Activated T-helper 2 cell treated with anti-CD3 and anti-CD28 coated beads, Interferon-gamma antibody, Interleukin-2, Interleukin-4, amounts not matched to agents 10 μg/mL and 5 μg/mL and 100 μg/mL, durations not matched to agents 14 hours and 24 hours and 36 hours (primary cell): ENCODE data around the gene C1orf232. TPM values are rescaled to one million over a fixed set of nuclear protein-coding genes. Genes with fewer than 3 reads are reported as not detected.

Experiments used
- DNase-seq: peaks from one replicate; pipeline ENCODE4 v3.0.0; 2021; ENCODE audit warnings: low spot score
- H3K27ac Mint-ChIP-seq: one replicate; pipeline ENCODE4 v1.8.0; 2021; ENCODE audit warnings: mixed read lengths
- H3K27me3 Mint-ChIP-seq: one replicate; pipeline ENCODE4 v1.8.0; 2021; ENCODE audit warnings: low read depth, mixed read lengths
- H3K36me3 Mint-ChIP-seq: one replicate; pipeline ENCODE4 v1.8.0; 2021; ENCODE audit warnings: low read depth, mixed read lengths
- H3K4me1 Mint-ChIP-seq: one replicate; pipeline ENCODE4 v1.8.0; 2021; ENCODE audit warnings: low read depth, mixed read lengths
- H3K4me3 Mint-ChIP-seq: one replicate; pipeline ENCODE4 v1.8.0; 2021; ENCODE audit warnings: low read depth, mild to moderate bottlenecking, moderate library complexity, mixed read lengths
- H3K9me3 Mint-ChIP-seq: one replicate; pipeline ENCODE4 v1.8.0; 2021; ENCODE audit warnings: mixed read lengths
- intact Hi-C: fragments of 100-400 bp; cut with micrococcal nuclease; formaldehyde crosslinking; loops from one replicate; pipeline ENCODE4 v1.15.1; 2023
- total RNA-seq: library from RNA; stranded (reverse); gene quantifications from 2 replicates; pipeline ENCODE4 v1.2.3, GENCODE V29; 2022

Gene C1orf232
- not detected in 2 replicates for total RNA-seq

DNA sequence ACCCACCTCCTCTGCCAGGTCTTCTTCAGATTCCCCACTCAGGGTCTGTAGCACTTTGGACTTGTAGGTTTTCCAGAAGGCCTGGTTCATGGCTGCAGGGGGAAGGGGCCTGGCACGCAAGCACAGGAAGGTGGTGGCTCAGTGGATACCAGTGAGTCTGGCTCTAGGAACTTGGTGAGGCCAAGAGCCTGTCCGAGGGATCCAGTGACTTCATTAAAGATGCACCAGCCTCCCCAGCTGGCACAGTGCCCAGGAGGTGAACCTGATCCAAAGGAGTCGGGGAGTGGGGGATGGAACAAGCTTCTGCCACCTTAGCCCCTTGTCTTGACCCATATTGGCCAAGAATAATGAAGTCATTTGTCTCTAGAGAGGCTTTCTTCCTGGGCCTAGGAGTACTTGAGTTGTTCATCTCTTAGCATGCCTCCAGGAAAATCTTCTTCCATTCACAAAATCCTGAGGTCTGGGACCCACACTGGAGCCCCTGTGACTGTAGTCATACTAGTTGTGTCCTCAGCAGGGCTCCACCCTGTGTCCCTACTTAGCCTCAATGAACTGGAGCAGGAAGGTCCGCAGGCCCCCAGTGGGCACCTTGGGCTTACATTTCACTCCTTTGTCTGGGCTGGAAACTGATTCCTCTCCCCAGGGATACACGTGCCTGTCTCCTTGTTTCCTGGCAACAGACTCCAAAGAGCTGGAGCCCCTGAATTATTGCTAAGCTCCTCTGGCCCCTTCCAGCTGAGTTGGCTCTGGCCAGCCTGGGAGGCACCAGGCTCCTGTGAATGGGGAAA lies at the start of gene C1orf232:
Gene C1orf232 (minus strand): TSS at position 554 of the 788 bp plus-strand sequence. CDS start 464 bp downstream, at position 90.
- Mint-ChIP-seq H3K27ac (peak within 1 kb of the TSS; percentile 88), H3K9me3 (no peaks in the 10 kb centered on the region), H3K4me1 (peaks cover 22% of the 10 kb centered on the region), H3K36me3 (peaks cover 3% of the 10 kb centered on the region), H3K27me3 (peaks cover 13% of the 10 kb centered on the region), H3K4me3 (peak within 1 kb of the TSS; percentile 92)
- DNase-seq = no peak
- intact Hi-C loops = loop anchor here (1.0 to 10.0 kb wide), 4 partner anchors 65 to 226 kb away; no protein-coding TSS in a partner anchor

DNA sequence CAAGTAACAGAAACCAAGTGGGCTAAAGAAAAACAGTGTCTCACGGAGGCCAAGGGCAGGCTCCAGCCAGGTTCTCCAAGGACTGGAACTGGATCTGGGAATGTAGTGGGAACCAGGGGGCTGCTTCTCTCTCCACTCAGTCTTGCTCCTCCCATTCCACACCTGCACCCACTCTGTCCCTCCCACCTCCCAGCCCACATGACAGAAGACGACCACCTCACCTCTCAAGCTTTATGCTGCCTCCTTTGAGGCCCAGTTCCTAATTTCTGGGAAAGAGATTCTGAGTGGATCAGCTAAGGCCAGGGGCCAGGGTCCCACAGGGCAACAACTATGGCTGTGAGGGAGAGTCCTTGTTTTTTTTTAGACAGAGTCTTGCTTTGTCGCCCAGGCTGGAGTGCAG lies 46.5 kb upstream of the C1orf232 start:
- Mint-ChIP-seq H3K36me3 (no peaks in the 10 kb centered on the region), H3K4me3 (no peak overlapping the region), H3K4me1 (no peaks in the 10 kb centered on the region), H3K27me3 (peaks cover 21% of the 10 kb centered on the region), H3K27ac (no peak overlapping the region), H3K9me3 (no peaks in the 10 kb centered on the region)
- intact Hi-C loops = no loop called here
- no peak for DNase-seq

DNA sequence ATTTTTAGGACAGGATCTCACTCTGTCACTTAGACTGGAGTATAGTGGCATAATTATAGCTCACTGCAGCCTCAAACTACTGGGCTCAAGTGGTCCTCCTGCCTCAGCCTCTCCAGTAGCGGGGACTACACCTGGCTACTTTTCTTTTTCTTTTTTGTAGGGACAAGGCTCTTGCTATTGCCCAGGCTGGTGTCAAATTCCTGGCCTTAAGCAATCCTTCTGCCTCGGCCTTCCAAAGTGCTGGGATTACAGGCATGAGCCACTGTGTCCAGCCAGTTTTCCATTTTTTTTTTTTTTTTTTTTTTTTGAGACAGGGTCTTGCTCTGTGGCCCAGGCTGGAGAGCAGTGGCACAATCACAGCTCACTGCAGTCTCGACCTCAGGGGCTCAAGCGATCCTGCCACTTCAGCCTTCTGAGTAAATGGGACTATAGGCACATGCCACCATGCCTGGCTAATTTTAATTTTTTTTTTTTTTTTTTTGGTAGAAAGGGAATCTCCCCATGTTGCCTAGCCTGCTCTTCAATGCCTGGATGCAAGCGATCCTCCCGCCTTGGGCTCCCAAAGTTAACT lies 44.7 kb upstream of the C1orf232 start:
- Mint-ChIP-seq H3K36me3 (no peaks in the 10 kb centered on the region), H3K9me3 (no peaks in the 10 kb centered on the region), H3K4me3 (no peak overlapping the region), H3K27me3 (peaks cover 24% of the 10 kb centered on the region), H3K27ac (no peak overlapping the region), H3K4me1 (no peaks in the 10 kb centered on the region)
- no peak for DNase-seq
- intact Hi-C loops = no loop called here

DNA sequence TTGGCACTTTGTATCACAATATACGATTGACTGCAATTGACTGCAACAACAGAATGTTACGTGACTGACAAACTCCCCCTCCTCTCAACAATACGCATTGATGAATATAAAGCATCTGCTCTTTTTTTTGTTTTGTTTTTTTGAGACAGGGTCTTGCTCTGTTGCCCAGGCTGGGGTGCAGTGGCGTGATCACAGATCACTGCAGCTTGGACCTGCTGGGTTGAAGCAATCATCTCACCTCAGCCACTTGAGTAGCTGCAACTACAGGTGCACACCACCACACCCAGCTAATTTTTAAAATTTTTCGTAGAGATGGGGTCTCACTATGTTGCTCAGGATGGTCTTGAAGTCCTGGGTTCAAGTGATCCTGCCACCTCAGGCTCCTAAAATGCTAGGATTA lies 44.0 kb upstream of the C1orf232 start:
- no peak for DNase-seq
- intact Hi-C loops = no loop called here
- Mint-ChIP-seq H3K9me3 (no peaks in the 10 kb centered on the region), H3K4me1 (no peaks in the 10 kb centered on the region), H3K27me3 (peaks cover 24% of the 10 kb centered on the region), H3K27ac (no peak overlapping the region), H3K4me3 (no peak overlapping the region), H3K36me3 (no peaks in the 10 kb centered on the region)

DNA sequence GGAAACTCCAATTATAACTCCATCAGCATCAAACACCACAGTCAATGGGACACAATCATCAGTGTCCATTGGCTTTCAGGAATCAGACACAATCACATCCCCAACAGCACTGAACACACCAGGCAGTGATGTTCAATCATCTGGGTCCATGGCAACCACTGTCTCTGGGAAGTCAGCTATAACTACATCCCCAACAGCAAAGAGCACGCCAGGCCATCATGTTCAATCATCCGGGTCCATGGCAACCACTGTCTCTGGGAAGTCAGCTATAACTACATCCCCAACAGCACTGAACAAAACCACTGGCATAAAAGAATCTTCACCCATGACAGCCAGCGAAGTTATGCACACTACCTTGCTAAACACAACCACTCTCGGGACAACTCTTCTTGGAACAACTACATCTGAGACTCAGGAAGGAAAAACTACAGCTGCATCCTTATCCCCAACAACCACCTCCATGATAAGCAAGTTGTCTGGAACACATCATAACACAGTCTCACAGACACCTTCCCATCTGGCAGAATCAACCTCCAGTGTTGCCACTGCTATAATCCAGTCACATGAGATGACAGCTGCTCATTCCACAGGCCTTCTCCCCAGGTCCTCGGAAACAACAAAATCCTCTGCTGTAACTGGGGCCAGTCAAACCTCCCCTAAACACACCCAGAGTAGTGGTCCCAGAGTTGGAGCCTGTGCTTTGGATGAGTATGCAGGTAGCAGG lies 41.5 kb upstream of the C1orf232 start:
- H3K9me3 Mint-ChIP-seq = no peaks in the 10 kb centered on the region
- H3K4me3 Mint-ChIP-seq = no peak overlapping the region
- H3K27me3 Mint-ChIP-seq = peaks cover 21% of the 10 kb centered on the region
- no peaks in the 10 kb centered on the region for H3K36me3 Mint-ChIP-seq
- no peaks in the 10 kb centered on the region for H3K4me1 Mint-ChIP-seq
- no peak overlapping the region for H3K27ac Mint-ChIP-seq
- intact Hi-C loops = no loop called here
- no peak for DNase-seq

DNA sequence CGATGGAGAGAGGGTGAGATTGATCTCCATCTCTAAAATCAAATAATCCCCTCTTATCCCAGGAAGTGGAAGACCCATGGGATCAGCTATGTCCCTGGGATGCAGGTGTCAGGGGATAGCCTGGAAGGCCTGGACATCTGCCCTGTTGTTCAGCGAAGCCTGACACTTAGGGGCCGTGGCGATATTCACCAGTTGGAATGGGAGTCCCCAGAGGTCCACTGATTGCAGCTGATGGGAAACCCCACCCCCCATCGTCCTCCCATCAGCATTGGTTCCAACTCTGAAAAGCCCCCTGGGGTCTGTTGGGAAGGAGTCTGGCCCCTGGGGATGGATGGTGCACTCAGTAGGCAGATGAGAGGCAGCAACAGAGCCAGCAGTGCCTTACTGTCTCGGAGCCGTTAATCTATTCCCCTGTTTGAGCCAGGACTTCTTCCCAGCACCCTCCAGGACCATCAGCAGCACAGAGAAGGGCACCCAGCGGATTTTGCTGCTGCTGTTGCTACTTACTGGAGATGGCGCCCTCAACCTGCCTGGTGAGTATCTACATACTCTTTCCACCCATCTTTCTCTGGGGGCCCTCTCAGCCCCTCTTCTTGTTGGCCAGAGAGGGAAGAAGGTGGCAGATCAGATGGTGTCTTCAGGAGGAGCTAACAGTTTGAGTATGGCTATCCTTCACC lies 35.0 kb upstream of the C1orf232 start:
- H3K9me3 Mint-ChIP-seq = no peaks in the 10 kb centered on the region
- no peaks in the 10 kb centered on the region for H3K27me3 Mint-ChIP-seq
- H3K36me3 Mint-ChIP-seq = no peaks in the 10 kb centered on the region
- intact Hi-C loops = no loop called here
- no peak for DNase-seq
- H3K4me1 Mint-ChIP-seq = peaks cover 31% of the 10 kb centered on the region
- no peak overlapping the region for H3K4me3 Mint-ChIP-seq
- no peak overlapping the region for H3K27ac Mint-ChIP-seq

DNA sequence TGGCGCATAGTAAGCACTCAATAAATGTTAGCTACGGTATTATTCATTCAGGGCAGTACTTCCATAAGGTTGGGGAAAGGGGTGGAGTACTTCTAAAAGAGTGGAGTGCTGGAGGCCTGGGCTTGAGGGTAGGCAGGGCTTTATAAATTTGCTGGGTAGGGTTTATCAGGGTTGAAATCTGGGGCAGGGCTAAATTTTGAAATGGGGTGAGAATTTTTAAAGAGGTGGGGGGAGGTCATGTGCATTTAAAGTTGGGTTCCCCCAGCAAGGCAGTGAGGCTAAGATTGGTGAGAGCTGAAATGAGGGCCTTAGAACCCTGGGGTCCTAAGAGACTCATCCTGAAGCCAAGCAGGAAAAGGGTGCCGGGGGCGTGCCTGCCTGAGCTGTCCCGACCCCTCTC lies 31.6 kb upstream of the C1orf232 start:
- Mint-ChIP-seq H3K4me3 (no peak overlapping the region), H3K4me1 (peaks cover 31% of the 10 kb centered on the region), H3K36me3 (no peaks in the 10 kb centered on the region), H3K9me3 (no peaks in the 10 kb centered on the region), H3K27ac (no peak overlapping the region), H3K27me3 (no peaks in the 10 kb centered on the region)
- no peak for DNase-seq
- intact Hi-C loops = no loop called here

DNA sequence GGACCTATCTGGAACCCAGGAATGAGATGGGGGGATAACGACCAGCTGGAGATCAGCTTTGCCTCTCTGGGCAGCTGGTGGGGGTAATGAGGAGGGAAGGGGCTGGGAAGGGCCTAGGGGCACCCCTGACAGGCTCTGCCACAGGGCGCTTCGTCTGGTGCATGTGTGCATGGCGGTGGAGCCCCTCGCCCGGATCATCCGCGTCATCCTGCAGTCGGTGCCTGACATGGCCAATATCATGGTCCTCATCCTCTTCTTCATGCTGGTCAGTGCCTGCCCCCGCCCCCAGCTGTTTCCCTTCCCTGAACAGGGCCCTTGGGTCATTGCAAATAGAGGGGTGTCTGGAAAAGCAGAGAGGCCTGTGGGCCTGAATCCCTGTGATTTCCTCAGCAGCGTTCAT lies 29.1 kb upstream of the C1orf232 start:
- Mint-ChIP-seq H3K4me3 (no peak overlapping the region), H3K27me3 (peaks cover 2% of the 10 kb centered on the region), H3K4me1 (peaks cover 31% of the 10 kb centered on the region), H3K36me3 (no peaks in the 10 kb centered on the region), H3K9me3 (no peaks in the 10 kb centered on the region), H3K27ac (no peak overlapping the region)
- intact Hi-C loops = no loop called here
- DNase-seq = no peak

DNA sequence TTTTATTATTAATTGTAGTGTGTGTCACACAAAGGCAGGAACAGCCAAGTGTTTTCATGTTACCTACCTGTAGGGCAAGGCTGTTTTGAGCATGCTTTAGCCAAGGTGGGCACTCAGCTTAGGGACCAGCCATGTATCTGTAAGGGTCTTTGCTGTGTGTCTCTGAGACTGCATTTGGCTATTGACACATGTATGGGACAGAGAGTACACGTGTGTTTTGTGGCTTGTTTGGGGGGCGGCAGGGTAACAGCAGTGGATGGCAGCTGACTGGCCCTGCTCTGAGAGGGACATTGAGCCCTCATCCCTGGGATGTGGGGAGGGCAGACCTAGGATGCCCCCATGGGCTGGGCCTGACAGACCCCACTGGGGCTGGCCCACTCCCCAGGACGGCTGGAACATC lies 28.5 kb upstream of the C1orf232 start:
- intact Hi-C loops = no loop called here
- Mint-ChIP-seq H3K9me3 (no peaks in the 10 kb centered on the region), H3K36me3 (no peaks in the 10 kb centered on the region), H3K4me1 (peaks cover 27% of the 10 kb centered on the region), H3K27me3 (peaks cover 2% of the 10 kb centered on the region), H3K4me3 (no peak overlapping the region), H3K27ac (no peak overlapping the region)
- DNase-seq = no peak

DNA sequence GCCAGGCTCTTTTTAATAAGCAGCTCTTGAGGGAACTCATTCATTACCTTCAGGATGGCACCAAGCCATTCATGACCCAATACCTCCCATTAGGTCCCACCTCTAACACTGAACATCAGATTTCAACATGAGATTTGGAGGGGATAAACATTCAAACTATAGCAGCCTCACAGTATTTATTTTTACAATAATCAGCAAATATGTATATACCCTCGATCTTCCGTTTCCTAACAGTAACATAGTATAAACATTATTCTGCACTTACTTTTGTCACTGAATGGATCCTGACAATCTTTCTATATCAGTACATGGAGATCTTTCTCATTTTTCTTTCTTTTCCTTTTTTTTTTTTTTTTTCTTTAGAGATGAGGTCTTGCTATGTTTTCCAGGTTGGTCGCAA lies 27.0 kb upstream of the C1orf232 start:
- intact Hi-C loops = no loop called here
- H3K4me3 Mint-ChIP-seq = no peak overlapping the region
- H3K27me3 Mint-ChIP-seq = peaks cover 2% of the 10 kb centered on the region
- H3K9me3 Mint-ChIP-seq = no peaks in the 10 kb centered on the region
- no peak overlapping the region for H3K27ac Mint-ChIP-seq
- DNase-seq = no peak
- peaks cover 23% of the 10 kb centered on the region for H3K4me1 Mint-ChIP-seq
- H3K36me3 Mint-ChIP-seq = no peaks in the 10 kb centered on the region

DNA sequence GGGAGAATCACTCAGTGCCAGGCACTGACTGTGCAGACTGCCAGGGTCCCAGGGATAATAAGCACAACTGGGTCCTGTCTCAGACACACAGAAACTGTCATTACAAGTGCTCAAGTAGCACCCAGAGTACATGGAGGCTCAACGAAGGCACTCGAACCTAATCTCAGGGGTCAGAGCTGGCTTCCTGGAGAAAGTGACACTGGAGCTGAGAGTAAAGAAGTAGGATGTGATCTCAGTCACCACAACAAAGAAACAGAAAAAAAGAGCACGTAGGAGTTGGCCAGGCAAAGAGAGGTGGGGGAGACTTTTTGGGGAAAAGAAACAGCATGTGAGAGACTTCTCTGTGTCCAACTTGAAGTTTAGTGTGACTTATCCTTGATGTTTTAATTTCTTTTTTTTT lies 23.0 kb upstream of the C1orf232 start:
- peak overlapping the region; percentile 13 for H3K4me3 Mint-ChIP-seq
- no peaks in the 10 kb centered on the region for H3K36me3 Mint-ChIP-seq
- no peak for DNase-seq
- peaks cover 2% of the 10 kb centered on the region for H3K27me3 Mint-ChIP-seq
- H3K27ac Mint-ChIP-seq = peak overlapping the region; percentile 62
- peaks cover 15% of the 10 kb centered on the region for H3K4me1 Mint-ChIP-seq
- intact Hi-C loops = no loop called here
- no peaks in the 10 kb centered on the region for H3K9me3 Mint-ChIP-seq

DNA sequence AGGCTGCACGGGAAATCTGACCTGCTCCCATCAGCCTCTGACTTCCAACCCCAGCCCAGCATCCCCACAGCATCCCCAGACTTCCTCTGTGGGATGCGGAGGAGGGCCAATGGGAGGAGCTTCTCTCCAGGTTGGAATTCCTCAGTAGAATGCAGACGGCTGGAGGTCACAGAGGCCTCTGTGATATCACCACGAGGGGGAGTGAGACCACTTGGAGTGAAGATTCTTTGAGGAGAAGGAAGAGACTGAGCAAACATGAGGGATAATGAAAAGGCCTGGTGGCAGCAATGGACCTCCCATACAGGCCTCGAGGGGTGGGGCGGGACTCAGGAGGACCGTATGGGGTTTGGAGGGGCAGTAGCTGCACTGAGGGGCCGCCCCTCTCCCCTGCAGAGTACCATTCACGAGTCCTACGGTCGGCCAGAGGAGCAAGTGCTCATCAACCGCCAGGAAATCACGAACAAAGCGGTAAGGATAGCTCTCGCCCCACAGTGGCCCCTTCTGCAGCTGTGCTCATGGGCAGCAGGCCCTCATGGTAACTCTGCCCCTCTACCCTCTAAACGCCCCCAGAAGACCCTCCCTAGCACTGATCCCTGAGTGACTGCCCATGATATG lies 21.7 kb upstream of the C1orf232 start, which contains the start of gene CATSPER4:
Gene CATSPER4 (plus strand): TSS at position 230 of the 615 bp plus-strand sequence. CDS start 26 bp downstream, at position 256.
- Mint-ChIP-seq H3K27me3 (peaks cover 2% of the 10 kb centered on the region), H3K4me1 (peaks cover 15% of the 10 kb centered on the region), H3K4me3 (no peak within 1 kb of the TSS), H3K36me3 (no peaks in the 10 kb centered on the region), H3K9me3 (no peaks in the 10 kb centered on the region), H3K27ac (peak within 1 kb of the TSS; percentile 13)
- intact Hi-C loops = no loop called here
- DNase-seq = no peak
